ENCODE data around the gene RARA.

The RARA gene

DNA sequence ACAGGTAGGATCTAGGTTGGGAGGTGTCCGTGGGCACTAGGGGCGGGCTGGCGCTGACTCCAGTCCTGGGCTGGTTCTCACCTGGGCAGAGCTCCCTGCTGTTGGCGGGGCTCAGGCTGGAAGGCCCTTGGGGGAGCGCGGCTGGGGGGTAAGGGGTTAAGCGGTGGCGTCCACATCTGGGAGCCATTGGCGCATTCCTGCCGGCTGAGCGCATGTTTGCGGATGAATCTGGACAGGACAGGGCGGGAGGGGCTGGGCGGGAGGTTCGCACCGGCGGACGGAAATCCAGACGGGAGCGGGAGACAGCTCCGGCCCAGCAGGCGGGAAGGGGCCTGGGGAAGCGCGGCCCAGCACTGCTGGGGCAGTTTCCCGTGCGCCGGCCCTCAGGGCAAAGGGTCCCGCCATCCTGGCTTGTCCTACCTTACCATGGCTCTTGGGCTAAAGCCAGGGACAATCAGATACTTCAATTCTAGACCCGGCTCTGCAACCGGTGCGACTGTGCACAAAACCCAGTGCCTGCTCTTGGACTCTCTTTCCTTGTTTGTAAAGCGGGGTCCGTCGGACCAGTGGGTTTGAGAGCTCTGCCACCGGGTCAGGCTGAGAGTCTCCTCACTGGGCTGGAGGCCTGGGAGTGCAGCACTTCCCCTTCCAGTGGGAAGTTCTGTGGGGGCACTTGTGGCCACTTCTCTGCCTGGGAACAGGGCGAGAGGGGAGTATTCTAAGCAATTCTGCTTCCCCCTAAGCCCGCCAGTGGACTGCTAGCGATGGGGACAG, 7.8 kb downstream of the RARA start:
- DNase-seq: peak; percentile 37

DNA sequence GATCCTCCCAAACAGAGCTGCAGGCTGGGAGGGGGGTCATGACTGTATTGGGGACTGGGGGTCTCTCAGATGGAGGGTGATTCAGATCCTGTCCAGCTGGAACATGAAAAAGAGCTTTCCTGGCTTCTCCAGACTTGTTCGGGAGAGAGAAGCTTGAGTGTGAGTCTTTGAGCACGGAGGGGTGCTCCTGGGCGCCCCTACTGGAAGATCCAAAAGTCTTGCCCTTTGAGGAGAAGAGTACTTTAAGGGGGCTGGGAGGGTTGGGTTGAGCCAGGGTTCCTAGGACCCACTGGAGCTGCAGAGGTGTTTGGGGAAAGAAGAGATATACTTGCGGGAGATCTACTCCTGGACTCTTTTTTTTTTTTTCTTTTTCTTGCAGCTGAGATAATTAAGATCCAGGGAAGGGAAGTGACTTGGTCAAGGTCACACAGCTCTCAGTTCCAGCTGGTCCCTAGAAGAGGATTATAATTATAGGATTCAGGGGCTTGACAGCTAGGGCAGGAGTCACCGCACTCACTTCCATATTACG, 8.4 kb downstream of the RARA start:
- DNase-seq: peak; percentile 21

DNA sequence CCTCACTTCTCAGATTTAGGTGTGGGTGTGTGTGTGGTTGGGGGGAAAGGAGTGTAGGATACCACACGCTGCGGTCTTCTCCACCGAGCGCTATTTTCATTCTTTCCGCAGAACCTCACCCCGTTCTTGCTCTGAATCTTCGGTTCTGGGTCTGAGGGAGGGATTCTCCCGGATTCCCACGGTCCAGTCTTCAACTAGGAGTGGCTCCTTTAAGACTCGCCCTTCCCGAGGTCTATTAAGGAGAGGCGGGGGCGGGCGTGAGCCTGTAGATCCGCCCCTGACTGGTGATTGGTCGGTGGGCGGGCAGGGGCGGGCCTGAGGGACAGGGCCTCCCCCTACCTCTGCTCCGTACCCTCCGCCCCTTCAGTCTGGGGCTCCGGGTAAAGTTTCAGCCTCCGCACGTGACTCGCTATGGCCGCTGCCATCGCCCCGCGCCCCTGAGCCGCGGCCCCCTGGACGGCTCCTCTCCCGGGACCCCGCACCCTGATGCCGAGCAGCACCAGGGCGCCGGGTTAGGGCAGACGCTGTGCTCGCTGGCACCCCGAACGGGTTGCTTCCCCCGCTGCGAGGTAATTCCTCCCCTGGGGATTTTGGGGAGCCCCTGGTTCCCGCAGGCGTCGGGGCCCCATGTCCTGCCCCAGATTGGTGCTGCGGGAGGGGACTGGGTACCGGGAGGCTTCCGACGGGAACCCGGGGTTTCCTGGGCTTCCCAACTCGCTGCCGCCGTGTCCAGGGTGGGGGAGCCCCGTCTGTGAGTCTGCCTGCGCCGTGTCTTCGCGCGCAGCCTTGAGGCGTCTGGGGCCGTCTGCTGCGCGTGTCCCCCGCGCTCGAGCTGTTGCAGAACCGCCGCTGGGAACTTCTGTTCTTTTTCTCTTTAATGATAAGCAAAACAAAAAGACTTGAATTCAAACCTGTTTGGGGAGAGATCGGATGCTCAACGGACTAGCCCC, 9.2 kb downstream of the RARA start:
- DNase-seq: peak; percentile 96

DNA sequence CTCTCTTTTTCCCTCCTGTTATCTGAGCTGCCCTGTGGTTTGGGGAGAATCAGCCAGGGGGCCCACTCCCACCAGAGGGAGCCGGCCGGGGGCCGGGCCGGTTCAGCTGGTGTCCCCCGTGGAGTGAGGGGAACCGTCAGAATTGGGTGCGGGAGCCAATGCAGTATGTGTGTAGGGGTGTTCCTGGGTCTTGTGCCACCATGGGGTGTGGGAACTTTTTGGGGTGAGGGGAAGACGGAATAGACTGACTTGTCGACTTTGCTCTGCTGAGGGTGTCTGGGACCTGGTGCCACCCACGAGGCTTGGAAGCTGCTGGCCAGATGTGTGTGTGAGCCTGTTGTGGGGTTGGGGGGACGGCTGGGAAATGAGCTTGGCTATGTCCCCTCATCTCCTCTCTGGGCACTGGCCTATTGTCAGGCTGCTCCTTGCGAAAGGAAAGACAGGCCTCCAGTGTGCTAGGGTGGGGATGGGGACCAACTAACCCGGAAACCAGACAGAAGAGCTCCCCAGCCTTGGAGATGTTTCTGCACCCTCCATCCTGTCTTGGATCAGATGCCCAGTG, 9.9 kb downstream of the RARA start:
- DNase-seq: no peak

DNA sequence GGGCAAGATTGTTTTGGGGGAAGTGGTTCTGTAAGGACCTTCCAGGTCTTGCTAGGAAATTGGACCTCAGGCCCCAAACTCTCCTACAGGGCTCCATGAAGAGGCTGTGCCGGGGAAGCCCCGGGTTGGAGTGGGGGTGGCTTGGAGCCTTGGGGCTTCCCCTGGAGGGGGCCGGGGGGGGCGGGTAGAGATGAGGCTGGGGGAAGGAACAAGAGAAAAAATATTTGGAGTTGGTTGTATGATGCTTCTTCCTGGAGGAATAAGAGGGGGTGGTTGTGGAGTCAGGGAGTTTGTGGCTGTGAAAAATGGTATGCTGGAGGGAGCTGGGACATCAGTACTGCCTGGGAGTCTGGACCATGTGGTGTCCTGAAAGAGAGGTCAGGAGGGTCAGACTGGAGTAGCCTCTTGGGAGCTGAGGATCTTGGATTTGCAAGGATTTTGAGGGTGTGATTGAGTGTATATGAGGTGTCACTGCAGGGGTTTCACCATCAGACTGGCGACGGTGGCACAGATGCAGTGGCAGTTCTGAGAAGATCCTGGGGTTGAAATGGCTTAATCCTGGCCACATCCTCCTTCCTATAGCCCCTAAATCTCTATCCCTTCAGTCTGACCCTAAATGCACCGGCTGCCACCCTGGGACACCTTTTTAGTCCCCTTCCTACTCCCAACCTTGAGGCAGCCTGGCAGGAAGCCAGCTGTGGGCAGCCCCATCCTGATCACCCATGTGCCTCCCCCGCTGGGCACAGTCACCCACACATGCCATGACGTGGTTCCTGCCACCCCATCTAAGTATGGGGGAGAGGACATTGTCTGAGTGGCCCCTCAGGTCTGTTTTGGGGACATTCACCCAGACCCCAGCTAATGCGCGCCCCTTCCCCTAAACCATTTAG, 10.9 kb downstream of the RARA start:
- DNase-seq: no peak

DNA sequence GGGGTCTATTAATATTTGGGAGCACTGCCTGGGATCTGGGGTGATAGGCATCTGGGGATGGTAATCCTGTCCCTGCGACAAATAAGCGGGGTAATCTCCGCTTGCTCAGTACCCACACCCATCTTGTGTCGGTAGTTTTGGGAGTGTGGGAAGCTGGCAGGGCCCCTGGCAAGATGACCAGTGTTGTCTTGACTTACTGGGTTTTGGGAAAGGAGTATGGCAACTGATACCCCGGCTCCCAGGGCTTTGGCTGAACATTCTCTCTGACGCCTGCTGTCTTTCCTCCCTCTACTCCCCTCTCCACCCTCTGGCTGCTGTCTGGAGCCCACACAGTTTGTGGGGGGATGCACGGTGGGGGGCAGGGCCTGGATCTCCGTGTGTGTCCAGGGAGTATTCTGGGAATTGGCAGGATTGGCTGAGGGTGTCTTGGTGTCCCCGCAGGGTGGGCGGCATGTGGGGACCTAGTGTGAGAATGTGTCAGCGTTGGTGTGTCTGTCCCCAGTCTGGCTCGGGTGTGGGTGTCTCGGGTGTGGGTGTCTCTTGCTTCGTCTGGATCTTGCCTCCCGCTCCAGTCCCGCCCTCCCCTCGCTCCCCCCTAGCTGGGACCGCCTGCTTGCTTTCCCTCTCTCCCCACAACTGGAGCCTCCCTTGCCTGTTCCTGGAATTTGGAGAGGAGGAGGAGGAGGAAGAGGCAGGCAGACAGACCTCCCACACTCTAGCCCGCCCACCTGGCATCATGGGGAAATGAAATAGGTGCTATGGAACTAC, 12.0 kb downstream of the RARA start:
- no peak for DNase-seq

DNA sequence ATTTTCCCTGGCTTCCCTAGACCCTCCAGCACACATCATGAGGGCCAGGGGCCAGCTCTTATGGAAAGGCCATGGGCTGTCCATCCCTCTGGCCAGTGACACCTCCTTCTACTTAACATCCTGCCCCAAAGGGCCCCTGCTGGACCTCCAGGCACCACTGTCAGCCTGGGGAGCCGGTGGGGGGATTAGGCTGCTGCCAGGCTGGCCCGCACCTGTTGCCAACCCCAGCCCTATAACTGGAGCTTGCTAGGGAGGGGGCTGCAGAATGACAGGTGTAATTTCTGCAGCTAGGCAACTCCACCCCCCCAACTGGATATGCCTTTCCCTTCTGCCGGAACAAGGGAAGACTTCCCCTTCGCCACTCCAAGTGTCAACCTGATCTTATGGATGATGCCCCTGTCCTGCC, 12.5 kb downstream of the RARA start:
- DNase-seq: no peak

DNA sequence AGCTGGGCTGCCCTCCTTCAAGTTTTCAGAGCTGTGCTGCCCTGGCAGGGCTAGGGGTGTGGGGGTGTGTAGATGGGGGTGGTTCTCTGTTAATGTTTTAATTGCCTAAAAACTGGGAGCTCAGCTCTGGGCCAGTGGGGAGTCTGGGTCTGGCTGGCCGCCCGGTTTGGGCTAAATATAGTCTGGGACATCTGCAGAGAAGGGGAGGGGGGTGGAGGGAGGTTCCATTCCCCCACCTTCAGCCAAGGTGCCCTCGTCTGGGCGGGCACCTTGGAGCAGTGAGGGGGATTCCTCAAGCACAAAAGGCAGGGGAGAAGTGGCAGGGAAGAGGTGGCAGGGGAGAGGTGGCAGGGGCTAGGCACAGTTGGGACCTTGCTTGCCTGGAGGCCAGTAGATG, 13.0 kb downstream of the RARA start:
- DNase-seq: no peak

DNA sequence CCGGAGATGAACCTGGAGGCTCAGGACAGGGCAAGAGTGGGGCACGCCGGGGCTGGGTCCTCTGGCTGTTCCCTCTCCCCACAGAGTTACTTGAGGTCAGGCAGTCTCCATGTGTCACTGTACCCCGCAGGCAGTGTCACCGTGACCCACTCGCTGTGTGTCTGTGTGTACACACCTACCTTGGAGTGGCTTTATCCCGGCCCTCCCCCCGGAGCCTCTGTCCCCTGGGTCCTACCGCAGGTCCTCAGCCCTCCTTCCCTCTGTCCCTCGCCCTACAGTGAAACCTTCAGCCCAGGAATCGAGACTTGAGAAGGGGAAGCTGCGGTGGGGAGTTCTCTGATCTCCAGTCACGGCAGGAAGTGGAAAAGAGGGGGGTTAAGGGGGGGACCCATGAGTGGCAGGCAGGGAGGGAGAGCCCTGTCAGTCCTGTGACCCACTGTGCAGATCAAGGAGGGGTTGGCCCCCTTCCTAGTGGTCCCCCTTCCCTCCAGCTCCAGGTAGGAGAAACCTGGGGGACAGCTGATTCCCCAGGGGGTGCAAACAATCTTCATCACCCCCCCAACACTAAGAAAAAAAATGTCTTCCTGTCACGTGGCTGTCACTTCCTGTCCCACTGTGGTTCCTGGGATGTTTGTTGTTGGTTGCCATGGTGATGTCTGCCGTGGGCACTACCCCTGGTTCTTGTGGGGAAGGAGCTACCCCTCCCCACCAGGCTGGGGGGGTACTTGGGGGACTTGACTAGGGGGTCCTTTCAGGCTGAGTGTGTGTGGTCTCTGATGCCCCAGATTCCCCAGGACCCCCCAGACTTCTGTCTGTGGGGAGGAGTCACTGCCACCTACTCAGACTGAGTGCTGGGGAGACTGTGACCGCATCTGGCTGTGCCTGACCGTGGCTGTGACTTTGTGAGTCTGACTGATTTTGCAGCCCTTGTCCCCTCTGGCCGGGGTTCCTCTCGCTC, 13.7 kb downstream of the RARA start:
- DNase-seq: peak; percentile 47

DNA sequence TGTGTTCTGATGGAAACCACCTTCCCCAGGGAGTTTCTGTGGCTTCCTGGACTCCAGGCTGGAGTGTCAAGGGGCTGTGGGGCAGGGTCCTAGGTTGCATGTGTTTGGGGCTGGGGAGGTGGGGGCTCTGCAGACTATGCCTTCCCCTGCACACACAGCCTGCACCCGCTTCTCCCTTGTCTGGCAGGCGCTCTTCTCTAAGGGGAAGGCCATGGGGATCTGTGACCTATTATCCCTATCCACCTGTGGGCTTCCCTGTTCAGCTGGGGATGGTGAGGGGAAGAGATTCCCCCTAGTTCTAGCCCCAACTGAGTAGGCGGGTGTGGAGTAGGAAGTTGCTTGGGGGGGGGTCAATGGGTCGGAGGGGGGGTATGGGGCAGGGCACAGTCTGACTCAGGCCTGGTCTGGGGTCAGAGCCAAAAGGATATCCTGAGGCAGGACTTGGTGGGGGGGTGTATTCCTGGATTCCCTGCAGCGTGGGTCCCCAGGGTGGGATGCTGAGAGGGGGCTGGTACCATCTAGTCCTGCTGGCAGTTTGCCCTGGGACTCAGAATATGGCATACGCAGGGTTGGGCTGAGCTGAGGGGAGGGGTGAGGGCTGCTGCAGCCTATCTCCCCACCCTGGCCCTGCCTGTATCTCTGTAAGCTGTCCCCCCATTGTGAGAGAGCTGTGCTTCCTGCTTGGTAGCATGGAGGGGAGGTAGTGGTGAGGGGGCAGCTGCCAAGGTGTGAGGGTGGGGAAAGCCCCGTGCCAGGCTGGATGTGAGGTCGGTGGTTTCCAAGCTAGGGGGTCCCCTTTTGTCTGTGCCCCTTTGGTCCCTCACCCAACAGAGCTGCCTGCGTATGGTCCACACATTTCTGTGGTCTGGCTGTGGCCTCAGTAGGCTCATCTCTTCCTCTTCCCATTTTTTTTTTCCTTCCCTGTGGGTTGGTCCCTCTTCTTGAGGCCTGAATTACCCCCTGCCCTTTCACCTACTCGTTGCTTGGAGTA, 14.7 kb downstream of the RARA start:
- DNase-seq: no peak

DNA sequence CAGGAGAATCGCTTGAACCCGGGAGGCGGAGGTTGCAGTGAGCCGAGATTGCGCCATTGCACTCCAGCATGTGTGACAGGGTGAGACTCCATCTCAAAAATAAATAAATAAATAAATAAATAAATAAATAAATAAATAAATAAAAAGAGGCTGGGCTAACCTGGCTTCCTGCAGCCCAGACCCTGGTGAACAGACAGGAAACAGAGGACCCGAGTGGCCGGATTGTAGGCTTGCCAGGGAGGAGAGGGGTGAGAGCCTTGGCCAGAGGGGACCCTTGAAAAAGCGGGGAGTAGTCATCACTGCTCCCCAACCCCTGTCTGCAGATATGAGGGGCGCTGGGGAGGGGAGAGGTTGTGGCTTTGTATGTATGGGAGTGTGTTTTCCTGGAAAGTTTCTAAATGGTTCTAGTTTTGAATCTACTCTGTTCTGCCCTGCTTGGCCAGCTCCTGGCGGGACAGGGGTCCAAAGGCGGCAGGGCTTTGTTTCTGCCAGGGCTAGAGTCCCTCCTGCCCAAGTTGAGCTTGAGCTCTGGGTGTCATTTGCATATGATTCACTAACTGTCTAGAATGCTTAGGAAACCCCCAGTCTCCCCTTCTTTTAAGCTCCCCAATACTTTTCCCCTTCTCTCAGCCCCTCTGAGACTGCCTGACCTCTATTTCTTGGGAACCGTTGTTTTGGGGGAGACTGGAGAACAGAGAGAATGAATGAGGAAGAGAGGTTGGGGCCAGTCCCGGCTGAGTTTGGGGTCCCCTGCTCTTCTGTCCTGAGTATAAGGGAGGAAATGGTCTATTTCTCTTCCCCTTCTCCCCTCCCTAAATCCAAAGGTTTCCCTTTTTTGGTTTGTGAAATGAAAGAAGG, 16.4 kb downstream of the RARA start:
- DNase-seq: no peak

DNA sequence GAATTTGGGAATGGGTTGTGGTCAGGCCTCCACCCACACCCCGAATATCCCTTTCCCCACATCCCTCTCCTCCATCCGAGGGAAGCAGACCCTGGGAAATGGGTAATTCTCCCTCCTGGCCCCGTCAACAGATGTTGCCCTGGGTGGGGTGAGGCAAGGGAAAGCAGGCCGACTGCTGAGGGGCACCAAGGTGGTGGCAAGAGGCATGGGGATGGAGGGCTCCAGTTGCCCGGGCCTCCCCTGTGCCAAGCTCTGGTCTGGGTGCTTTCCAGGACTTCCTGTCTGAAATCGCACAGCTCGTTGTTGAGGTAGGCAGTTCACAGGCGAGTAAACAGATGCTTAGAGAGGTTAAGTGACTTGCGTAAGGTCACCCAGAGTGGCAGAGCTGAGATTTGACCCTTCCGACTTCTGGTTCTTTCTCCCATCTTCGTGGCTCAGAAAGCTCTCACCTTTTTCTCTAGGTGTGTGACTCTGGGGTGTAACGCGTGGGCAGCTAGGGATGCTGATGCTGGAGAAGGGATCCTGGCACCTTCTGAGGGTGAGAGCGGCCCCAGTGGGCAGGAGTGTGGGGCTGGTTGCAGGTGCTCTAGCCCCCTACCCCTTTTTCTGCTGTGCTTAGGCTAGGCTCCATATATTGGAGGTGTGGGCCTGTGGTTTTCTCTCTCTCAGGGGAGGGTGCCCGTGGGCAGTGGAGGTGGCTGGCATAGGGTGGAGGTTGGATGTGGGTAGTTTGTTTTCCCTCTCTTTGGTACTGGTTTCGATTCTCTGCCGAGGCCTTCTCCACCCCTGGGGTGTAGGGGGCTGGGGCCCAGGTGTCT, 17.2 kb downstream of the RARA start:
- no peak for DNase-seq

DNA sequence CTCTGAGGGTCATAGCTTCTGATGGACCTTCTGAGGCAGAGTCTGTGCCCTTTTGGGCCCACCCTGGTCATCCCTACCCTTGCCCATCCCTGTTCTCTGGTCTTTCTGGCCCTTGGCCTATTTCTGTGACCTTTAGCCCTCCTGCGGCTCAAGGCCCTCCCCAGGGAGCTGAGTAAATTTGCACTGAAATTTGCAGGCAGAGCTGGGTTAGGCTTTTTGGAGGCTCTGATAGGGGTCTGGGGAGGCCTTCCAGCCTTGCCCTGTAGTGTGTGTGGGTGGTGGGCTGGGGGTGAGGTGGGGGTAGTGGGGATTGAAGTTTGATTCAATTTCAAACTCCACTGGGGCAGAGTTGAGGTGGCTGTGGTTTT, 17.8 kb downstream of the RARA start:
- DNase-seq: no peak

DNA sequence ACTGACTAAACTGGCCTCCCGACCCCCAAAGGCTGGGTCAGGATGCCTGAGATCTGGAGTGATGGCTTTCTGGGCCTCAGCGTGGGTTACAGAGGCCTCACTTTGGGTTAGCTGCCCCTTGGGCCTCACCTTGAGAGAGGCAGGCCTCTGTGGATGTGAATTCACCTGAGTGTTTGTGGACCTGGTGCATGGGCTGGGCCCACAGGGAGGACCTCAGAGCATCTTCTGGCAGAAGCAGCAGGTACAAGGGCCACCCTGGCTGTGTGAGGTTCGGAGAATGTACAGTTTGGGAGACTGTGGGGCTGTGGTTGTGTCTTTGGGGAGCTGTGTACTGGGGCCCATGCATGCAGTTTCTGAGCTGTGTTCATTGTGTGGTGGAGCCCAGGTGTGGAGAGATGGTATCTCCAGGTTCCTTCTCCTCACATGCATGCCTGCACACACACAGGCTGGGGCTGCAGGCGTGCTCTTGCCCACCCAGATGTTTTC, 18.3 kb downstream of the RARA start:
- DNase-seq: no peak

DNA sequence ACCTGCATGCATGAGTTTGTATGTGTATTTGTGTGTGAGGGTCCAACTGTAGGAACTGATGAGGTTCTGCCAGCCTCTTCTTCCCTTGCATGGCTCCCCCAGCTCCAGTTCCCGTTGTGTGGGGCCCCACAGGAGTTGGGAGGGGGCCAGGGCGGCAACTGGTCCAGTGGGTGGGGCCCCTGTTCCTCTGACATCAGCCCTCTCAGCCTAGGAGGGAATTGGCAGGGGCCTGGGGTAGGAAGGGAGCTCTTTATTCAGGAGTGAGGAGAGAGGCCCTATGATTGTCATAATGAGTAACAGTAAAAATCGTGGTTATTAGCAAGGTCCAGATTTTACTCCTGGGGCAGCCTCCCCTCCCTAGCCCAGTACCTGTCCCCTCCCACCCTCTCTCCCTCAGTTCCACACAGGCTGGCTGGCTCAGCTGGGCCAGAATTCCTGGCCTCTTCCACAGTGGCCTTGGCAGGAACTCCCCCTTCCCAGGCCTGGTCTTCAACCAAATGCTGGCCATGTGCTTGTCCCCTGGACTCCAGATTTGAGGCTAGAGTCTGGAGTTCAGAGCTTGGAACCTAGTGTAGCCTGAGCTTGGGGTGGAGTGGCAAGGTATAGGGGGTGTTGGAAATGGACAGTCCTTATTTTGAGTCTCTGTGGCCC, 18.9 kb downstream of the RARA start:
- no peak for DNase-seq

DNA sequence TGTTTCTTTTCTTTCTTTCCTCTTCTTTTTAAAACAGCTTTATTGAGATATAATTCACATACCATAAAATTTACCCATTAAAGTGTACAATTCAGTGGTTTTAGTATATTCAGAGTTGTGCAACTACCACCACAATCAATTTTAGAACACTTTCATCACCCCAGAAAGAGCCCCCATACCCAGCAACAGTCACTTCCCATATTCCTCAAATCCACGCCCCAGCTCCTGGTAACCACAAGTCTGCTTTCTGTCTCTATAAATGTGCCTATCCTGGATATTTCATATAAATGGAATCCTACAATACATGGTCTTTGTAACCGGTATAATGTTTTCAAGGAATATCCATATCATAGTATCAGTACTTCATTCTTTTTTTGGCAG, 19.4 kb downstream of the RARA start:
- no peak for DNase-seq

Measured in NCI-H774 (cell line).